ENCODE data around the gene PUM2.
"Not testable (repeated sequence)": the region's sequence is repeated elsewhere in the genome, so short reads cannot be mapped to it uniquely, and the experiment has no call there.

- TF ChIP-seq POLR2A, POLR2AphosphoS5 (IDR thresholded peaks at IDR 0.05; ENCODE audit: low read depth, low read length): not testable (repeated sequence)
Observed at GRCh38 chr2:20367929-20368328, 17.3 kb upstream of the PUM2 start.

Data from GM12892 (cell line).